Activated naive CD4-positive, alpha-beta T cell treated with anti-CD3 and anti-CD28 coated beads, Interleukin-2, amount 10 ng/mL, durations not matched to agents 7 days and 5 days (primary cell): ENCODE measurements around the gene RPTOR.

ENCODE experiments used
- CTCF ChIA-PET: fragments of 350-600 bp; sonication (Branson Sonifier 250); formaldehyde crosslinking; loops from one replicate; lab custom pipeline; 2021; ENCODE audit warnings: antibody characterized with exemption; lab: Charles Lee
- DNase-seq: peaks from one replicate; pipeline ENCODE4 v3.0.0-alpha.2; 2020
- H3K27ac Mint-ChIP-seq: one replicate; pipeline ENCODE4 v1.8.0; 2021; ENCODE audit warnings: mild to moderate bottlenecking, moderate library complexity, mixed read lengths
- H3K27me3 Mint-ChIP-seq: one replicate; pipeline ENCODE4 v1.8.0; 2021; ENCODE audit warnings: mild to moderate bottlenecking, mixed read lengths
- H3K36me3 Mint-ChIP-seq: one replicate; pipeline ENCODE4 v1.8.0; 2021; ENCODE audit warnings: mixed read lengths
- H3K4me1 Mint-ChIP-seq: one replicate; pipeline ENCODE4 v1.8.0; 2021; ENCODE audit warnings: mixed read lengths
- H3K4me3 Mint-ChIP-seq: one replicate; pipeline ENCODE4 v1.8.0; 2021; ENCODE audit warnings: mild to moderate bottlenecking, moderate library complexity, mixed read lengths
- H3K9me3 Mint-ChIP-seq: one replicate; pipeline ENCODE4 v1.8.0; 2021; ENCODE audit warnings: mixed read lengths

RPTOR gene

DNA sequence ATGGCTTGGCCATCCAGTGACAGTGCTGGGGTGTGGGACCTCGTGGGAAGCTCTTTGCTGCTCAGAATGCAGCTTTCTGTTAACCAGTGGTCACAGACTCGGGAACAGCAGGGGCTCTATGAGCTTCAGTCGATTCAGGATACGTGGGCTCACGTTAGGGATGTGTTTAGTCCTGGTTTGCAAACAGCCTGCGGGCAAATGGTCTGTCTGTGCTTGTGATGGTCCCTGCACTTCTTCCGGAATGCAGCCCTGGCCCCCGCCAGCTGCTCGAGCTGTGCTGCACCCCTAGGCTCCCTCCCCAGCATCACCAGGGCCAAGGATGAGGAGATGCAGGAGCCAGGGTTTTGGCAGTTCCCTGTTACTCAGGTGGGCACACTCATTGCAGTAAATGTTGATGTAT is 274.2 kb downstream of the RPTOR start:
- Mint-ChIP-seq H3K27ac (peak overlapping the region; percentile 93), H3K4me3 (no peak overlapping the region), H3K9me3 (peaks cover 2% of the 10 kb centered on the region), H3K27me3 (no peaks in the 10 kb centered on the region), H3K4me1 (peaks cover 88% of the 10 kb centered on the region), H3K36me3 (peaks cover 74% of the 10 kb centered on the region)
- DNase-seq: peak; percentile 3
- CTCF ChIA-PET: interaction anchor here (0.7 to 1.1 kb wide), 3 partner anchors 11 to 80 kb away, joined by 3 read pairs; no protein-coding TSS in a partner anchor

DNA sequence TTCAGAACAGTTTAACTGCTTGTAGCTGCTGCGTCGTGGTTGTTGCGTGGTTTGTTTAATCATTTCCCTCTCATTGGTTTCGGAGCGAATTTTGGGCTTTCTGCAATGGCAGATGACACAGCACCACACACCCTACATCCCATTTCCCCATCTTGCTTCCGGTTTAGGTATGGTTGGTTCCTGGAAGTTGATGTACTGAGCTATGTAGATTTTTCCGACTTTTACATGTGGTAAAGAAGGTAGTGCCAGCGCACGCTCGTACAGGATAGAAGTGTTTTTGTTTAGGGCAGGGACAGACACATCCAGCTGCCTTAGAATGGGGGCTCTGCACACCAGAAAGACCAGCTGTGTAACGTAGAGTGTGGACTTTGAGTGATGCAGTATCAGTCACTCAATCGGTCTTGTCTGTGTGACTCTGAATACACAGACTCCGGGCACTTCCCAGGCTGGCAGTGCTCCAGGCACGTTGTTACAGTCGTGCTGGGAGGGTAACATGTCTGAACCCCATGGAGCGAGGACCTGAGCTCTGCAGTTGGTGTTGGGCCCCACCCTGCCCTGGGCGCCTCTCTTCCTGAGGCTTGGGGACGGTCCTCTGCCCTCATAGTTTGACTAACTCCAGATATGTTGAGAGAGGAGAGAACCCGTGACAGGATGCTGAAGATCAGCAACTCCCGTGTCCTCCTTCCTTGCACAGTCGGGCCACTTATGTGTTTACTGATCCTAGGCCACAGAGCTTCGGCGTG is 275.0 kb downstream of the RPTOR start:
- Mint-ChIP-seq H3K36me3 (peaks cover 69% of the 10 kb centered on the region), H3K4me1 (peaks cover 81% of the 10 kb centered on the region), H3K4me3 (peak overlapping the region; percentile 16), H3K27me3 (no peaks in the 10 kb centered on the region), H3K9me3 (peaks cover 2% of the 10 kb centered on the region), H3K27ac (peak overlapping the region; percentile 93)
- CTCF ChIA-PET: interaction anchor here (0.9 to 1.1 kb wide), 3 partner anchors 10 to 80 kb away, joined by 3 read pairs; no protein-coding TSS in a partner anchor
- peak; percentile 53 for DNase-seq

GRCh38 chr17:80820331-80820730 is 275.7 kb downstream of the RPTOR start:
- H3K27ac Mint-ChIP-seq: peak overlapping the region; percentile 93
- no peak overlapping the region for H3K4me3 Mint-ChIP-seq
- peaks cover 2% of the 10 kb centered on the region for H3K9me3 Mint-ChIP-seq
- peaks cover 62% of the 10 kb centered on the region for H3K36me3 Mint-ChIP-seq
- no peak for DNase-seq
- peaks cover 73% of the 10 kb centered on the region for H3K4me1 Mint-ChIP-seq
- H3K27me3 Mint-ChIP-seq: no peaks in the 10 kb centered on the region
- CTCF ChIA-PET: interaction anchor here (1.1 kb wide), 1 partner anchor 42 kb away, joined by 3 read pairs; no protein-coding TSS in a partner anchor

DNA sequence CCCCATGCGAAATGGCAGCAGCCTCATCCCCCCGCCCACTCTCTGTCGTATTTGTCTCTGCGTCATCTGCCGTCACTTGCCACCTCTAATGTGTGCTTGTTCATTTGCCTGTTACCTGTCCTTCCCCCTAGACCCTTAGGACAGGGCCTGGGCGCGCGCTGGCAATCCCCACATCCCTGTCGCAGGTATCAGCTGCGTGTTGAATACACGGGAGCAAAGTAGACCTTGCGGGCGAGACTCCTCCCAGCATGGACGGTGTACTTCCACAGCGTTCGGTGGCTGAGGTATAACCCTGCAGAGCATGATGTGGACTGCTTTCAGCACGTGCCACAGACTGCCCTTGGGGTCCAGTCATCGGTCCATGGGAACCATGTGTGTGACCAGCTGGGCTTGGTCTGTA is 276.9 kb downstream of the RPTOR start:
- Mint-ChIP-seq H3K27ac (peak overlapping the region; percentile 43), H3K4me3 (no peak overlapping the region), H3K27me3 (no peaks in the 10 kb centered on the region), H3K9me3 (peaks cover 2% of the 10 kb centered on the region), H3K4me1 (peaks cover 76% of the 10 kb centered on the region), H3K36me3 (peaks cover 64% of the 10 kb centered on the region)
- no peak for DNase-seq
- CTCF ChIA-PET: no interaction called here

- H3K4me3 Mint-ChIP-seq: no peak overlapping the region
- CTCF ChIA-PET: no interaction called here
- peaks cover 63% of the 10 kb centered on the region for H3K36me3 Mint-ChIP-seq
Measured at GRCh38 chr17:80822021-80822699, 277.5 kb downstream of the RPTOR start.

GRCh38 chr17:80822700-80823410 is 278.2 kb downstream of the RPTOR start:
- peaks cover 57% of the 10 kb centered on the region for H3K36me3 Mint-ChIP-seq

More at GRCh38 chr17:80822021-80822699, 277.5 kb downstream of the RPTOR start:
- H3K27me3 Mint-ChIP-seq: no peaks in the 10 kb centered on the region
- H3K9me3 Mint-ChIP-seq: peaks cover 2% of the 10 kb centered on the region
- peaks cover 80% of the 10 kb centered on the region for H3K4me1 Mint-ChIP-seq
- DNase-seq: no peak
- H3K27ac Mint-ChIP-seq: no peak overlapping the region

DNA sequence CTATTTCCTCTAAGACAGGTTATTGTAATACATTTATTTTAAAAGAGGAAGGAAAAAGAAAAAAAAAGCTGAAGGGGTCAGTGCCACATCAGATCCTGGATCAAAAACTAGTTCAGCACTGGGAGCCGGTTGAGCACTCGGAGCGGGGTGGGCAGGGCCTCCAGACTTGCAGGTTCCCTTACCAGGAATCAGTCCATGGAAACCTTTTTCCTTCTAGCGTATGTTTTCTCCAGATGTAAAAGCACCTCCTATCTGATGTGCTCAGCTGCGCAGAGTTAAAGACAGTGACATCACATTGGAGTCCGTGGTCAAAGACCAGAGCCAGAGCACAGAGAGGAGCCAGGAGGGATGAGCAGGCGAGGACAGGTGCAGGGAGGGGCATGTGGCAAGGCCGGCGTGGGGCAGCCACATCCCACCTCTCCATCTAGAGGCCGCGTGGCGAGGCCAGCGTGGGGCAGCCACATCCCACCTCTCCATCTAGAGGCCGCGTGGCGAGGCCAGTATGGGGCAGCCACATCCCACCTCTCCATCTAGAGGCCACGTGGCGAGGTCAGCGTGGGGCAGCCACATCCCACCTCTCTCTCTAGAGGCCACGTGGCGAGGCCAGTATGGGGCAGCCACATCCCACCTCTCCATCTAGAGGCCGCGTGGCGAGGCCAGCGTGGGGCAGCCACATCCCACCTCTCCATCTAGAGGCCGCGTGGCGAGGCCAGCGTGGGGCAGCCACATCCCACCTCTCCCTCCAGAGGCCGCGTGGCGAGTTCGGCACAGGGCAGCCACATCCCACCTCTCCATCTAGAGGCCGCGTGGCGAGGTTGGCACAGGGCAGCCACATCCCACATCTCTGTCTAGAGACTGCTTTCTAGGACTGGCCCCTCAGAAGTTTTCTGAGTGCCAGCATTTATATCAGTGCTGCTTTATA is 280.2 kb downstream of the RPTOR start:
- no peak for DNase-seq
- peak overlapping the region; percentile 49 for H3K27ac Mint-ChIP-seq
- no peaks in the 10 kb centered on the region for H3K27me3 Mint-ChIP-seq
- H3K4me3 Mint-ChIP-seq: no peak overlapping the region
- peaks cover 65% of the 10 kb centered on the region for H3K4me1 Mint-ChIP-seq
- peaks cover 47% of the 10 kb centered on the region for H3K36me3 Mint-ChIP-seq
- H3K9me3 Mint-ChIP-seq: no peaks in the 10 kb centered on the region
- CTCF ChIA-PET: no interaction called here

More at GRCh38 chr17:80822700-80823410, 278.2 kb downstream of the RPTOR start:
- H3K4me3 Mint-ChIP-seq: no peak overlapping the region
- CTCF ChIA-PET: no interaction called here
- no peaks in the 10 kb centered on the region for H3K9me3 Mint-ChIP-seq
- peak overlapping the region; percentile 15 for H3K27ac Mint-ChIP-seq
- peaks cover 77% of the 10 kb centered on the region for H3K4me1 Mint-ChIP-seq
- H3K27me3 Mint-ChIP-seq: no peaks in the 10 kb centered on the region
- DNase-seq: no peak

GRCh38 chr17:80825471-80826345 is 281.1 kb downstream of the RPTOR start:
- CTCF ChIA-PET: no interaction called here
- no peaks in the 10 kb centered on the region for H3K9me3 Mint-ChIP-seq
- no peak for DNase-seq
- H3K36me3 Mint-ChIP-seq: peaks cover 46% of the 10 kb centered on the region
- peaks cover 65% of the 10 kb centered on the region for H3K4me1 Mint-ChIP-seq
- peak overlapping the region; percentile 73 for H3K27ac Mint-ChIP-seq
- no peaks in the 10 kb centered on the region for H3K27me3 Mint-ChIP-seq
- H3K4me3 Mint-ChIP-seq: no peak overlapping the region

- no peaks in the 10 kb centered on the region for H3K27me3 Mint-ChIP-seq
- peaks cover 48% of the 10 kb centered on the region for H3K36me3 Mint-ChIP-seq
- H3K9me3 Mint-ChIP-seq: no peaks in the 10 kb centered on the region
- H3K4me1 Mint-ChIP-seq: peaks cover 65% of the 10 kb centered on the region
- DNase-seq: no peak
- CTCF ChIA-PET: no interaction called here
- H3K27ac Mint-ChIP-seq: peak overlapping the region; percentile 91
- H3K4me3 Mint-ChIP-seq: no peak overlapping the region
Measured at GRCh38 chr17:80826346-80826954, 281.8 kb downstream of the RPTOR start.

DNA sequence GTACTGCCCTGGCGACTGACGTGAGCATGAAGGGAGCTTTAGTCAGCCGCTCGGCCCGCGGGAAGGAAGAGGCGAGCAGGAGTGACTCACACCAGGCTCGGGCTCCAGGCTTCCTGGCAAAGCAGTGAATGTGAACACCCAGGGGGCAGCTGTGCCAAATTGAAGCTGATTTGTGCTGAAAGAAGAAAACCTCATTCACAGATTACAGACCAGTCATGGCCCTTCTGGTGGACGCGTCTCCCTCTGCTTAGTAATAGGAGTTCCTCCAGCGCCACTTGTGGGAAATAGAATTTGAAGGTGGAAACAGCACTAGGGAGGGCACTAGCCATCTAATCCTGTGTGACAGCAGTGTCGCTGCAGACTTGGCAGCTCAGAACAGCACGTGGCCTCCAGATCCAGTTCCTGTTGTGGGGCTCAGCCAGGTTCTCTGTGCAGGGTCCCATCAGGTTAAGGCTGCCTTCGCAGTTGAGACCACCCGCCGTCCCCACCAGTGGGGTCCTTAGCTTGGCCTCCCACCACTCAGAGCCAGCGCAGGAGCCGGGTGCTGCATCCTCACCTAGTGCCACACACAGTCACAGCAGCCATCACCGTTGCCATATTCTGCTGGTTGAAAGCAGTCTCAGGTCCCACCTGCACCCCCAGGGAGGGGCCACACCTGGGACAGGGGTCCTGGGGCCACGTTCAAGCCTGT is 282.5 kb downstream of the RPTOR start:
- Mint-ChIP-seq H3K27ac (peak overlapping the region; percentile 91), H3K27me3 (no peaks in the 10 kb centered on the region), H3K4me1 (peaks cover 67% of the 10 kb centered on the region), H3K36me3 (peaks cover 45% of the 10 kb centered on the region), H3K4me3 (no peak overlapping the region), H3K9me3 (no peaks in the 10 kb centered on the region)
- DNase-seq: peak; percentile 39
- CTCF ChIA-PET: interaction anchor here (0.8 kb wide), 1 partner anchor 73 kb away, joined by 3 read pairs; no protein-coding TSS in a partner anchor

GRCh38 chr17:80827646-80828643 is 283.3 kb downstream of the RPTOR start:
- no peak overlapping the region for H3K4me3 Mint-ChIP-seq
- no peaks in the 10 kb centered on the region for H3K27me3 Mint-ChIP-seq
- peaks cover 36% of the 10 kb centered on the region for H3K36me3 Mint-ChIP-seq
- no peaks in the 10 kb centered on the region for H3K9me3 Mint-ChIP-seq
- peaks cover 67% of the 10 kb centered on the region for H3K4me1 Mint-ChIP-seq
- peak overlapping the region; percentile 47 for H3K27ac Mint-ChIP-seq
- DNase-seq: no peak
- CTCF ChIA-PET: interaction anchor here (0.6 to 0.8 kb wide), 2 partner anchors 71 to 73 kb away, joined by 3 read pairs; no protein-coding TSS in a partner anchor
